Measurements from ENCODE around the gene ZDHHC12.

DNA sequence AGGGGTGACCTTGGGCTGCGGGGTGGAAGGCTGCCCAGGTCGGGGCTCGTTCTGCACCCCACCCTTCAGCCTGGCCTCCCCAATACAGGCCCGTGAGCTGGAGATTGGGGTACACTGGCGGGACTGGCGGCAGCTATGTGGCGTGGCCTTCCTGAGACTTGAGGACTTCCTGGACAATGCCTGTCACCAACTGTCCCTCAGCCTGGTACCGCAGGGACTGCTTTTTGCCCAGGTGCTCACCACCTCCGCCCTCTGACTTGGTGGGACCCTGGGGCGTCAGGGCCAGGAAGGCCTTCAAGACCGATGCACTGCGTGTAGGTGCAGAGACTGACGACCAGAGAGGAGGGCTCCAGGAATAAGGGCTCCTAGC lies 10.5 kb downstream of the ZDHHC12 start:
- TF ChIP-seq, protein P1, sequence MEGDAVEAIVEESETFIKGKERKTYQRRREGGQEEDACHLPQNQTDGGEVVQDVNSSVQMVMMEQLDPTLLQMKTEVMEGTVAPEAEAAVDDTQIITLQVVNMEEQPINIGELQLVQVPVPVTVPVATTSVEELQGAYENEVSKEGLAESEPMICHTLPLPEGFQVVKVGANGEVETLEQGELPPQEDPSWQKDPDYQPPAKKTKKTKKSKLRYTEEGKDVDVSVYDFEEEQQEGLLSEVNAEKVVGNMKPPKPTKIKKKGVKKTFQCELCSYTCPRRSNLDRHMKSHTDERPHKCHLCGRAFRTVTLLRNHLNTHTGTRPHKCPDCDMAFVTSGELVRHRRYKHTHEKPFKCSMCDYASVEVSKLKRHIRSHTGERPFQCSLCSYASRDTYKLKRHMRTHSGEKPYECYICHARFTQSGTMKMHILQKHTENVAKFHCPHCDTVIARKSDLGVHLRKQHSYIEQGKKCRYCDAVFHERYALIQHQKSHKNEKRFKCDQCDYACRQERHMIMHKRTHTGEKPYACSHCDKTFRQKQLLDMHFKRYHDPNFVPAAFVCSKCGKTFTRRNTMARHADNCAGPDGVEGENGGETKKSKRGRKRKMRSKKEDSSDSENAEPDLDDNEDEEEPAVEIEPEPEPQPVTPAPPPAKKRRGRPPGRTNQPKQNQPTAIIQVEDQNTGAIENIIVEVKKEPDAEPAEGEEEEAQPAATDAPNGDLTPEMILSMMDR (IDR thresholded peaks at IDR 0.05; ENCODE audit: low read depth, low read length) = no peak
- TF ChIP-seq EZH2phosphoT487 (IDR thresholded peaks at IDR 0.05; ENCODE audit: low read depth) = no peak
